Smooth muscle cell (in vitro differentiated cells): Measurements from ENCODE around the gene WDR89. TPM values are rescaled to one million over a fixed set of nuclear protein-coding genes. Genes with fewer than 3 reads are reported as not detected.
"Not testable (repeated sequence)": the region's sequence is repeated elsewhere in the genome, so short reads cannot be mapped to it uniquely, and the experiment has no call there.

ENCODE experiments used
- DNase-seq: peaks from one replicate; lab custom pipeline; 2025; ENCODE audit not compliant: unreplicated experiment; lab: John Stamatoyannopoulos, UW
- H2AFZ ChIP-seq: fragments of 200-600 bp; sonication (generic); 2 replicates; pipeline ENCODE4 v1.6.0; 2016; ENCODE audit warnings: antibody characterized with exemption, low read depth, mild to moderate bottlenecking
- H3F3A ChIP-seq: fragments of 200-600 bp; sonication (generic); 2 replicates; pipeline ENCODE4 v1.6.0; 2017; ENCODE audit warnings: antibody characterized with exemption, low read depth
- H3K27ac ChIP-seq: fragments of 200-600 bp; sonication (generic); 2 replicates; pipeline ENCODE4 v1.5.1; 2016; ENCODE audit warnings: low read depth, mild to moderate bottlenecking
- H3K27me3 ChIP-seq: fragments of 200-600 bp; sonication (generic); 2 replicates; pipeline ENCODE4 v1.6.1; 2016; ENCODE audit warnings: low read depth, mild to moderate bottlenecking
- H3K36me3 ChIP-seq: fragments of 200-600 bp; sonication (generic); 2 replicates; pipeline ENCODE4 v1.5.1; 2016; ENCODE audit warnings: low read depth
- H3K4me1 ChIP-seq: fragments of 200-600 bp; sonication (generic); 2 replicates; pipeline ENCODE4 v1.5.1; 2016; ENCODE audit warnings: low read depth
- H3K4me2 ChIP-seq: fragments of 200-600 bp; sonication (generic); 2 replicates; pipeline ENCODE4 v1.6.0; 2016; ENCODE audit warnings: mild to moderate bottlenecking
- H3K4me3 ChIP-seq: fragments of 200-600 bp; sonication (generic); 2 replicates; pipeline ENCODE4 v1.5.1; 2016; ENCODE audit warnings: mild to moderate bottlenecking
- H3K79me2 ChIP-seq: fragments of 200-600 bp; sonication (generic); 2 replicates; pipeline ENCODE4 v1.6.0; 2016; ENCODE audit warnings: low read depth, mild to moderate bottlenecking
- H3K9ac ChIP-seq: fragments of 200-600 bp; sonication (generic); 2 replicates; pipeline ENCODE4 v1.6.0; 2016; ENCODE audit warnings: low read depth
- H3K9me3 ChIP-seq: fragments of 200-600 bp; sonication (generic); replicated peaks from 2 replicates; pipeline ENCODE4 v1.5.1; 2016; ENCODE audit warnings: low read depth
- H4K20me1 ChIP-seq: fragments of 200-600 bp; sonication (generic); 2 replicates; pipeline ENCODE4 v1.6.0; 2016; ENCODE audit warnings: low read depth
- CTCF ChIP-seq: fragments of 200-600 bp; sonication (generic); IDR thresholded peaks from 2 replicates; pipeline ENCODE4 v1.5.1; 2017; ENCODE audit warnings: borderline replicate concordance, mild to moderate bottlenecking, antibody characterized with exemption; ENCODE audit not compliant: insufficient read depth, poor library complexity, severe bottlenecking
- WGBS: methylation state at CpG from one replicate; pipeline ENCODE4 v1.1.7; 2016; ENCODE audit warnings: low lambda C conversion rate; 5-methylcytosine and 5-hydroxymethylcytosine counted together
- polyA plus RNA-seq: library from polyadenylated mRNA; unstranded; fragments of >200 nt; fragmentation: Nextera tagmentation; extraction: Ambion mirVana; gene quantifications from 2 replicates; pipeline ENCODE4 v1.2.1, GENCODE V29; 2016
- total RNA-seq: library from RNA; depleted of rRNA; stranded (reverse); fragments of >200 nt; gene quantifications from 2 replicates; pipeline ENCODE4 v1.2.3, GENCODE V29; 2014

WDR89 gene
- total and polyA plus RNA-seq, 2 experiments from 2014 or later: 6.4 to 8.9 TPM

GRCh38 chr14:63596998-63597658, 44.5 kb downstream of the WDR89 start:
- H3K4me2 ChIP-seq: no peak overlapping the region
- H3F3A ChIP-seq: no peaks in the 10 kb centered on the region
- no peaks in the 10 kb centered on the region for H3K4me1 ChIP-seq
- no peaks in the 10 kb centered on the region for H3K27me3 ChIP-seq
- 97% methylated on average over 4 of the region's 4 CpGs for WGBS
- no peak overlapping the region for H3K4me3 ChIP-seq
- H3K9ac ChIP-seq: no peak overlapping the region
- no peaks in the 10 kb centered on the region for H3K9me3 ChIP-seq
- no peaks in the 10 kb centered on the region for H4K20me1 ChIP-seq
- no peaks in the 10 kb centered on the region for H3K36me3 ChIP-seq
- H3K27ac ChIP-seq: no peak overlapping the region
- DNase-seq: no peak
- H3K79me2 ChIP-seq: peaks cover 4% of the 10 kb centered on the region
- H2AFZ ChIP-seq: no peak overlapping the region
- no peak for TF ChIP-seq CTCF

GRCh38 chr14:63594455-63595372, 47.0 kb downstream of the WDR89 start:
- TF ChIP-seq CTCF: no peak
- H4K20me1 ChIP-seq: no peaks in the 10 kb centered on the region
- over 99% methylated on average over 51 of the region's 53 CpGs for WGBS
- no peak overlapping the region for H3K9ac ChIP-seq
- no peaks in the 10 kb centered on the region for H3K79me2 ChIP-seq
- H3F3A ChIP-seq: no peaks in the 10 kb centered on the region
- no peaks in the 10 kb centered on the region for H3K4me1 ChIP-seq
- no peaks in the 10 kb centered on the region for H3K36me3 ChIP-seq
- no peak overlapping the region for H3K27ac ChIP-seq
- no peak overlapping the region for H3K4me2 ChIP-seq
- H2AFZ ChIP-seq: no peak overlapping the region
- no peaks in the 10 kb centered on the region for H3K27me3 ChIP-seq
- no peak overlapping the region for H3K4me3 ChIP-seq
- no peak for DNase-seq
- no peaks in the 10 kb centered on the region for H3K9me3 ChIP-seq

GRCh38 chr14:63583046-63583445, 58.6 kb downstream of the WDR89 start:
- H3K4me1 ChIP-seq, H3F3A ChIP-seq, H3K27ac ChIP-seq, H4K20me1 ChIP-seq, H3K4me2 ChIP-seq, H3K9me3 ChIP-seq, H3K27me3 ChIP-seq, H3K36me3 ChIP-seq, H3K79me2 ChIP-seq, DNase-seq, H3K9ac ChIP-seq, H2AFZ ChIP-seq, H3K4me3 ChIP-seq: not testable (repeated sequence)
- WGBS: 94% methylated on average over 8 of the region's 8 CpGs

- no peak for TF ChIP-seq CTCF
- no peak overlapping the region for H2AFZ ChIP-seq
- 87% methylated on average over 4 of the region's 4 CpGs for WGBS
Measured at GRCh38 chr14:63581491-63581890, 60.2 kb downstream of the WDR89 start.

More at GRCh38 chr14:63581491-63581890, 60.2 kb downstream of the WDR89 start:
- Histone ChIP-seq H3K27ac (no peak overlapping the region), H3K27me3 (no peaks in the 10 kb centered on the region), H3K79me2 (no peaks in the 10 kb centered on the region), H3K4me3 (no peak overlapping the region), H3K4me1 (no peaks in the 10 kb centered on the region), H4K20me1 (no peaks in the 10 kb centered on the region), H3K36me3 (no peaks in the 10 kb centered on the region), H3K9ac (no peak overlapping the region), H3F3A (no peaks in the 10 kb centered on the region), H3K9me3 (no peaks in the 10 kb centered on the region), H3K4me2 (no peak overlapping the region)
- DNase-seq: no peak
